ENCODE measurements around the gene GNAZ. TPM values are rescaled to one million over a fixed set of nuclear protein-coding genes. Genes with fewer than 3 reads are reported as not detected.

Gene GNAZ
- total RNA-seq, 5 donors from 2014 or later (not counting 1 experiment from before 2014, with no cell fraction given) = 0.70 to 1.4 (median 1.3) TPM

DNA sequence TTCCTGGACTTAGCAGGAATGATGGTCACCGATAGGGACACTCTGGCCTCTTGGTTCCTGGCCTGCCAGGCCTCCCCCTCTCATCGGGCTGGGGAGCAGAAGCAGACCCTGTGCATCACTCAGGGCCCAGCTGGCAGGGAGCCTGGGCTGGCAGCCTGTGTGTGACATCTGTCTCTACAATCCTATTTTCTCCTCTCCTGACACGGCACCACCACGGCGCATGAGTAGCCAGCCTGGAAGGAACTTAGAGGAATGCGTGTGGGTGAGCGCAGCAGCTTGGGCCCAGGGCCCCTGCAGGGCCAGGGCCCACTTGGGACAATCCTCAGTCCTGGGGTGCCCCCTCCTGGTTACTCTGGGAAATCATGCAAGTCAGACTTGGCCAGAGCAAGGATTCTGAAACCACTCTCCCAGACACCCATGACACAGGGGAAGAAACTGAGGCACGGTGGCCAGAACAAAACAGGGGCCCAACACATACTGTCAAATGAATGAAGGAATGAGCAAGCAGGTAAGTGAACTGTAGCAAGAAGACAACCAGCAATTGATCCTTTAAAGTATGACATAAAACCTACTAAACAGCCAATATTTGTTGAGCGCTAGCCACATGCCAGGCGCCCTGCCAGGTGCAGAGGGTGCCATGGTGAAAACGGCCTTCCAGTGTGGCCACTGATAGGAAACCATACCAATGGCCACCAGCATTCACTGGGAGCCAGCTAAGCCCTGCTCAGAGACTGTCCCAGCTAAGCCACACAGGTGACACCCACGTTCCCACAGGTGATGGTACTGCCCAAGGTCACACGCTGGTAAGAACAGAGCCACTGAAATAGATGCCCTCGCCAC lies 58.2 kb downstream of the GNAZ start:
- H3K27me3 Mint-ChIP-seq = peaks cover 0 to 2% of the 10 kb centered on the region in 2 donors
- H3K4me1 ChIP-seq (ENCODE audit: control insufficient read depth in 1 of 2, extremely low read depth in 1 of 2, insufficient read depth in 2 of 2, low read length in 2 of 2) = peaks cover 0 to 9% of the 10 kb centered on the region in 2 experiments
- CTCF ChIA-PET = interaction anchor here (0.8 to 3.9 kb wide), 5 partner anchors 10 to 172 kb away, joined by 3 to 25 read pairs (median 4); no protein-coding TSS in a partner anchor
- ATAC-seq (replicated peaks in 1 of 4) (peak; percentile 75 to 94 (median 86)), DNase-seq (peak; percentile 35 to 83 (median 62))
- H3K4me1 Mint-ChIP-seq = peaks cover 0 to 5% (median 2%) of the 10 kb centered on the region in 3 donors
- H3K9me3 Mint-ChIP-seq = no peaks in the 10 kb centered on the region
- 43% methylated on average over 7 of the region's 14 CpGs for WGBS (ENCODE audit: insufficient coverage)
- POLR2A ChIA-PET = interaction anchor here in 1 of 2 donors (1.5 kb wide), 1 partner anchor 9 kb away, joined by 5 read pairs; no protein-coding TSS in a partner anchor
- no peak overlapping the region for H3K4me3 ChIP-seq (ENCODE audit: control insufficient read depth in 1 of 2, extremely low read depth in 1 of 2, low read length in 1 of 2)
- peaks cover 0 to 4% of the 10 kb centered on the region in 2 experiments for H3K27me3 ChIP-seq (replicated peaks in 1 of 2; ENCODE audit: control insufficient read depth in 2 of 2, extremely low read depth in 1 of 2, insufficient read depth in 2 of 2, low read length in 1 of 2)
- no peaks in the 10 kb centered on the region for H3K9me3 ChIP-seq
- H3K4me3 Mint-ChIP-seq = no peak overlapping the region
- H3K27ac ChIP-seq (ENCODE audit: low read length) = no peak overlapping the region
- no peaks in the 10 kb centered on the region for H3K36me3 ChIP-seq (ENCODE audit: control insufficient read depth in 2 of 2, extremely low read depth in 1 of 2, insufficient read depth in 1 of 2, low read length in 1 of 2)
- no peaks in the 10 kb centered on the region for H3K36me3 Mint-ChIP-seq
- H3K27ac Mint-ChIP-seq = no peak overlapping the region

DNA sequence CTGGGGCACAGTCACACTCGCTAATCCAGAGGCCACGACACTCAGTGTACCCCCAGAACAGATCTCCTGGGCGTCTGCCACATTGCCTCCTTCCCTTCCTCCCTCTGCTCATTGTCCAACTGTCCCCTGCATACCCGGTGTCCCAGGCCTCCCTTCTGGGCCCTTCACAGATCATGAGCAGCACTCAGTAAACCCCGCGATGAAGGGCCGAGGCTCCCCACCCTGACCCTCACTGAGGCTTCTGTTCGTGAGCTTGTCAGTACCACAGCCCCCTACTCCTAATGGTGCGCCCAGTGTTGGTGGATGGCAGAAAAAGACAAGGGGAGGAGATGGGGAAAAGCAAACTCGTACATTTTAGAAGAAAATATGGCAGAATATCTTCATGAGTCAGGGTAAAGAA lies 58.8 kb downstream of the GNAZ start:
- ChIA-PET POLR2A (interaction anchor here in 1 of 2 donors (1.5 kb wide), 1 partner anchor 9 kb away, joined by 5 read pairs; no protein-coding TSS in a partner anchor), CTCF (interaction anchor here in 1 of 2 donors (0.8 to 3.9 kb wide), 3 partner anchors 9 to 171 kb away, joined by 3 to 25 read pairs (median 4); no protein-coding TSS in a partner anchor)
- Histone ChIP-seq H3K9me3 (no peaks in the 10 kb centered on the region), H3K4me1 (ENCODE audit: control insufficient read depth in 1 of 2, extremely low read depth in 1 of 2, insufficient read depth in 2 of 2, low read length in 2 of 2) (peaks cover 0 to 13% of the 10 kb centered on the region in 2 experiments), H3K27me3 (replicated peaks in 1 of 2; ENCODE audit: control insufficient read depth in 2 of 2, extremely low read depth in 1 of 2, insufficient read depth in 2 of 2, low read length in 1 of 2) (peaks cover 0 to 4% of the 10 kb centered on the region in 2 experiments), H3K4me3 (ENCODE audit: control insufficient read depth in 1 of 2, extremely low read depth in 1 of 2, low read length in 1 of 2) (no peak overlapping the region), H3K27ac (ENCODE audit: low read length) (no peak overlapping the region), H3K36me3 (ENCODE audit: control insufficient read depth in 2 of 2, extremely low read depth in 1 of 2, insufficient read depth in 1 of 2, low read length in 1 of 2) (no peaks in the 10 kb centered on the region)
- ATAC-seq (replicated peaks in 1 of 4) = no peak
- H3K4me3 Mint-ChIP-seq = no peak overlapping the region
- no peak overlapping the region for H3K27ac Mint-ChIP-seq
- DNase-seq = no peak
- peaks cover 0 to 2% of the 10 kb centered on the region in 2 donors for H3K27me3 Mint-ChIP-seq
- 67% methylated on average over 1 of the region's 10 CpGs for WGBS (ENCODE audit: insufficient coverage)
- no peaks in the 10 kb centered on the region for H3K36me3 Mint-ChIP-seq
- H3K4me1 Mint-ChIP-seq = peaks cover 0 to 5% (median 2%) of the 10 kb centered on the region in 3 donors
- no peaks in the 10 kb centered on the region for H3K9me3 Mint-ChIP-seq

DNA sequence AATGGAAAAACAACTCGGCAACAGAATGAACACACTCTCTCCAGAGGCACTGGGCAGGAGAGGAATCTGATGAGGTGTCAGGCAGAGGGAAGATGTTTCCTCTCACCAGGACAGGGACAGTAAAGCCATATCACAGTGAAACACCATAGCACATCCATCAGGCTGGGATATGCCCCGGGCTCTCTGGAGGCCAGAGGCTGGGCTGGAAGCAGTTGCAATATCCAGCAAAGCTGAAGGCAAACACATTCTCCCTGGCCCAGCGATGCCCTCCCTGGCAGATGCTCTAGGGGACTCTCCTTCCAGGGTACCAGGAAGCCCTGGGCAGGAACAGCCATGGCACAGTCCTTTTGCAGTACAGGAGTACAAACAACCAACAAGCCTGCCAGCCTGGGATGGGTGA lies 60.4 kb downstream of the GNAZ start:
- no peak overlapping the region for H3K27ac ChIP-seq (ENCODE audit: low read length)
- Mint-ChIP-seq H3K36me3 (no peaks in the 10 kb centered on the region), H3K4me3 (no peak overlapping the region), H3K27ac (no peak overlapping the region), H3K9me3 (no peaks in the 10 kb centered on the region), H3K27me3 (peaks cover 0 to 2% of the 10 kb centered on the region in 2 donors), H3K4me1 (peaks cover 0 to 5% (median 2%) of the 10 kb centered on the region in 3 donors)
- no peak for ATAC-seq (replicated peaks in 1 of 4)
- ChIA-PET CTCF (interaction anchor here (0.9 to 1.5 kb wide), 2 partner anchors 171 to 176 kb away, joined by 3 to 4 read pairs; no protein-coding TSS in a partner anchor), POLR2A (no interaction called here)
- no peaks in the 10 kb centered on the region for H3K36me3 ChIP-seq (ENCODE audit: control insufficient read depth in 2 of 2, extremely low read depth in 1 of 2, insufficient read depth in 1 of 2, low read length in 1 of 2)
- H3K27me3 ChIP-seq (replicated peaks in 1 of 2; ENCODE audit: control insufficient read depth in 2 of 2, extremely low read depth in 1 of 2, insufficient read depth in 2 of 2, low read length in 1 of 2) = peaks cover 0 to 4% of the 10 kb centered on the region in 2 experiments
- no peaks in the 10 kb centered on the region for H3K9me3 ChIP-seq
- WGBS (ENCODE audit: insufficient coverage) = 79% methylated on average over 2 of the region's 3 CpGs
- no peak for DNase-seq
- peaks cover 0 to 22% of the 10 kb centered on the region in 2 experiments for H3K4me1 ChIP-seq (ENCODE audit: control insufficient read depth in 1 of 2, extremely low read depth in 1 of 2, insufficient read depth in 2 of 2, low read length in 2 of 2)
- H3K4me3 ChIP-seq (ENCODE audit: control insufficient read depth in 1 of 2, extremely low read depth in 1 of 2, low read length in 1 of 2) = no peak overlapping the region

DNA sequence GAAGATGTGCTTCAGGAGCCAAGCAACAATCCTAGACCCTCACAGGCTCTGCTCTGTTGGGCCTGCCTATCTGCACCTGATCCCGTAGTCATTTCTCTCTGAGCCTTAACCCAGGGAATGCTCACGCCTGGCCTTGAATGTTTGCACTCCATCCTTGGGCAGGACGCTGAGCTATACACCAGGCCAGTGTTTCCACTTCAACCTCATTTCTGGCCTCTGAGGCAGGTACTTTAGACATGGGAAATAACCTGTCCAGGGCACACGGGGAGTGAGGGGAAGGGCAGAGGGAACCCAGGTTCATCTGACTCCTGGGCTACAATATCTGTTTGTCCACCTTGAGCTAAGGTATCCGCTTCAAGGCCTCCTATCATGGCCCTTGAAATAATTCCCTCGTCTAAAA lies 61.6 kb downstream of the GNAZ start:
- Mint-ChIP-seq H3K4me1 (peaks cover 0 to 16% (median 5%) of the 10 kb centered on the region in 3 donors), H3K9me3 (no peaks in the 10 kb centered on the region), H3K27me3 (peaks cover 0 to 2% of the 10 kb centered on the region in 2 donors), H3K36me3 (no peaks in the 10 kb centered on the region), H3K4me3 (no peak overlapping the region), H3K27ac (no peak overlapping the region)
- Histone ChIP-seq H3K4me1 (ENCODE audit: control insufficient read depth in 1 of 2, extremely low read depth in 1 of 2, insufficient read depth in 2 of 2, low read length in 2 of 2) (peaks cover 2 to 34% of the 10 kb centered on the region in 2 experiments), H3K4me3 (ENCODE audit: control insufficient read depth in 1 of 2, extremely low read depth in 1 of 2, low read length in 1 of 2) (no peak overlapping the region), H3K27ac (ENCODE audit: low read length) (no peak overlapping the region), H3K9me3 (no peaks in the 10 kb centered on the region), H3K36me3 (ENCODE audit: control insufficient read depth in 2 of 2, extremely low read depth in 1 of 2, insufficient read depth in 1 of 2, low read length in 1 of 2) (no peaks in the 10 kb centered on the region), H3K27me3 (replicated peaks in 1 of 2; ENCODE audit: control insufficient read depth in 2 of 2, extremely low read depth in 1 of 2, insufficient read depth in 2 of 2, low read length in 1 of 2) (peaks cover 0 to 4% of the 10 kb centered on the region in 2 experiments)
- no peak for DNase-seq
- ATAC-seq (replicated peaks in 1 of 4) = no peak
- WGBS (ENCODE audit: insufficient coverage) = 97% methylated on average over 6 of the region's 6 CpGs
- ChIA-PET CTCF (interaction anchor here (0.9 to 1.5 kb wide), 2 partner anchors 172 to 177 kb away, joined by 3 to 4 read pairs; no protein-coding TSS in a partner anchor), POLR2A (no interaction called here)

DNA sequence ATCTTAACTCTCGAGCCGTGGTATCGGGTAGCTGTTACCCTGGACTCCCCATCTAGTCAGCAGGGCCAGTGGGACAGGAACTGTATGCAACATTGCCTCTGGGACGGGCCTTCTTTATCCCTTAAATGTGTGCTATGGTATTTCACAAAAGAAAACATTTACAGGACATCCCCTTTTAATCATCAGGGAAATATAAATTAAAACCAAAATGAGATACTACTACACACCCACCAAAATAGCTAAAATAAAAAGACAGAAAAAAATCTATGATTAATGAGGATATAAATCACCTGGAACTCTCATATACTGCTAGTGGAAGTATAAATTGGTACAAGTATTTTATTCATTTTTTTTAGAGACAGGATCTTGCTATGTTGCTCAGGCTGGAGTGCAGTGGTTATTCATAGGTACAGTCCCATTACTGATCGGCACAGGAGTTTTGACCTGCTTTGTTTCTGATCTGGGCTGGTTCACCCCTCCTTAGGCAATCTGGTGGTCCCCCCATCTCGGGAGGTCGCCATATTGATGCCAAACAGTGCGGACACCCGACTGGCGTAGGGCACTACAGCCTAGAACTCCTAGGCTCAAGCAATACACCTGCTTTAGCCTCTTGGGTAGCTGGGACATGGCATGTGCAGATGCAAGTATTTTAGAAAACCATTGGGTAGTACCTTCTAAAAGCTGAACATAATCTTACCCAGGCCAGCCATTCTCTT lies 62.2 kb downstream of the GNAZ start:
- CTCF ChIA-PET = interaction anchor here (0.6 to 1.5 kb wide), 6 partner anchors 10 to 730 kb away, joined by 3 to 4 read pairs (median 3); partner anchors contain the start of gene RSPH14 (in 1 of the 2)
- Mint-ChIP-seq H3K27me3 (peaks cover 0 to 2% of the 10 kb centered on the region in 2 donors), H3K4me1 (peaks cover 0 to 22% (median 10%) of the 10 kb centered on the region in 3 donors), H3K9me3 (no peaks in the 10 kb centered on the region), H3K4me3 (no peak overlapping the region), H3K27ac (no peak overlapping the region), H3K36me3 (no peaks in the 10 kb centered on the region)
- ATAC-seq (replicated peaks in 1 of 4) = no peak
- Histone ChIP-seq H3K27ac (ENCODE audit: low read length) (no peak overlapping the region), H3K27me3 (replicated peaks in 1 of 2; ENCODE audit: control insufficient read depth in 2 of 2, extremely low read depth in 1 of 2, insufficient read depth in 2 of 2, low read length in 1 of 2) (peaks cover 0 to under 1% of the 10 kb centered on the region in 2 experiments), H3K4me1 (ENCODE audit: control insufficient read depth in 1 of 2, extremely low read depth in 1 of 2, insufficient read depth in 2 of 2, low read length in 2 of 2) (peaks cover 4 to 40% of the 10 kb centered on the region in 2 experiments), H3K4me3 (ENCODE audit: control insufficient read depth in 1 of 2, extremely low read depth in 1 of 2, low read length in 1 of 2) (no peak overlapping the region), H3K9me3 (no peaks in the 10 kb centered on the region), H3K36me3 (ENCODE audit: control insufficient read depth in 2 of 2, extremely low read depth in 1 of 2, insufficient read depth in 1 of 2, low read length in 1 of 2) (no peaks in the 10 kb centered on the region)
- POLR2A ChIA-PET = no interaction called here
- no peak for DNase-seq
- 95% methylated on average over 4 of the region's 10 CpGs for WGBS (ENCODE audit: insufficient coverage)

DNA sequence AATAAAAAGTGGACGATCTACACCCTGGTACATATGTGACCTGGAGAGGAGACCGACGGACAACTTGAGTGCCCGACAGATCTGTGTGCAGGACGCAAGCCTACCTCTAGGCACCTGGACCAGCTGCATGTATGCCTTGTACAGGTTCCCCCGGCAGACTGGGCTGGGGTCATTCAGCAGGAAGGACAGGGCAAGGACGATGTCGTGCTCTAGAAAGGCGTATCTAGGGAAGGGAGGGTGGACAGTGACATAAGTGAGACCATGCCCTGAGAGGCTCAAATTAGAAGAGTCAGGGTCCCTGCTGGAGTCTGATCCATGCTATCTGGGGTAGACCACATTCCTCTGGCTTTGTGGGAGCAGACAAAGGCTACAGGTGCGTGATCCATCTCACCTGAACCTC lies 63.6 kb downstream of the GNAZ start:
- no peaks in the 10 kb centered on the region for H3K9me3 Mint-ChIP-seq
- peak overlapping the region in 1 of 2 donors; percentile 23 for H3K27ac Mint-ChIP-seq
- no peaks in the 10 kb centered on the region for H3K36me3 Mint-ChIP-seq
- no peak for DNase-seq
- POLR2A ChIA-PET = no interaction called here
- 97% methylated on average over 8 of the region's 10 CpGs for WGBS (ENCODE audit: insufficient coverage)
- no peak overlapping the region for H3K4me3 Mint-ChIP-seq
- H3K4me1 Mint-ChIP-seq = peaks cover 13 to 31% (median 22%) of the 10 kb centered on the region in 3 donors
- ATAC-seq (replicated peaks in 1 of 4) = no peak
- H3K9me3 ChIP-seq = no peaks in the 10 kb centered on the region
- no peaks in the 10 kb centered on the region for H3K27me3 Mint-ChIP-seq
- no peak overlapping the region for H3K4me3 ChIP-seq (ENCODE audit: control insufficient read depth in 1 of 2, extremely low read depth in 1 of 2, low read length in 1 of 2)
- no peaks in the 10 kb centered on the region for H3K27me3 ChIP-seq (replicated peaks in 1 of 2; ENCODE audit: control insufficient read depth in 2 of 2, extremely low read depth in 1 of 2, insufficient read depth in 2 of 2, low read length in 1 of 2)
- CTCF ChIA-PET = no interaction called here
- no peak overlapping the region for H3K27ac ChIP-seq (ENCODE audit: low read length)
- peaks cover 7 to 45% of the 10 kb centered on the region in 2 experiments for H3K4me1 ChIP-seq (ENCODE audit: control insufficient read depth in 1 of 2, extremely low read depth in 1 of 2, insufficient read depth in 2 of 2, low read length in 2 of 2)
- H3K36me3 ChIP-seq (ENCODE audit: control insufficient read depth in 2 of 2, extremely low read depth in 1 of 2, insufficient read depth in 1 of 2, low read length in 1 of 2) = no peaks in the 10 kb centered on the region
